ENCODE measurements around the gene SEMA4D.

- TF ChIP-seq USF1 (IDR thresholded peaks at IDR 0.05) (no peak), RAD21 (IDR thresholded peaks at IDR 0.05; ENCODE audit: low read depth) (no peak), EP300 (IDR thresholded peaks at IDR 0.05; ENCODE audit: borderline replicate concordance) (no peak), YY1 (IDR thresholded peaks at IDR 0.05; ENCODE audit: low read depth) (no peak), CREB1 (IDR thresholded peaks at IDR 0.05; ENCODE audit: low read depth) (no peak), EGR1 (IDR thresholded peaks at IDR 0.05) (no peak), TCF12 (IDR thresholded peaks at IDR 0.05; ENCODE audit: low read depth) (no peak), TAF1 (IDR thresholded peaks at IDR 0.05; ENCODE audit: low read depth) (no peak), CEBPB (IDR thresholded peaks at IDR 0.05) (no peak), FOXM1 (IDR thresholded peaks at IDR 0.05; ENCODE audit: borderline replicate concordance, low read depth) (no peak), NFIC (IDR thresholded peaks at IDR 0.05) (no peak), TEAD4 (IDR thresholded peaks at IDR 0.05) (no peak)
- TF ChIP-seq, protein P1, sequence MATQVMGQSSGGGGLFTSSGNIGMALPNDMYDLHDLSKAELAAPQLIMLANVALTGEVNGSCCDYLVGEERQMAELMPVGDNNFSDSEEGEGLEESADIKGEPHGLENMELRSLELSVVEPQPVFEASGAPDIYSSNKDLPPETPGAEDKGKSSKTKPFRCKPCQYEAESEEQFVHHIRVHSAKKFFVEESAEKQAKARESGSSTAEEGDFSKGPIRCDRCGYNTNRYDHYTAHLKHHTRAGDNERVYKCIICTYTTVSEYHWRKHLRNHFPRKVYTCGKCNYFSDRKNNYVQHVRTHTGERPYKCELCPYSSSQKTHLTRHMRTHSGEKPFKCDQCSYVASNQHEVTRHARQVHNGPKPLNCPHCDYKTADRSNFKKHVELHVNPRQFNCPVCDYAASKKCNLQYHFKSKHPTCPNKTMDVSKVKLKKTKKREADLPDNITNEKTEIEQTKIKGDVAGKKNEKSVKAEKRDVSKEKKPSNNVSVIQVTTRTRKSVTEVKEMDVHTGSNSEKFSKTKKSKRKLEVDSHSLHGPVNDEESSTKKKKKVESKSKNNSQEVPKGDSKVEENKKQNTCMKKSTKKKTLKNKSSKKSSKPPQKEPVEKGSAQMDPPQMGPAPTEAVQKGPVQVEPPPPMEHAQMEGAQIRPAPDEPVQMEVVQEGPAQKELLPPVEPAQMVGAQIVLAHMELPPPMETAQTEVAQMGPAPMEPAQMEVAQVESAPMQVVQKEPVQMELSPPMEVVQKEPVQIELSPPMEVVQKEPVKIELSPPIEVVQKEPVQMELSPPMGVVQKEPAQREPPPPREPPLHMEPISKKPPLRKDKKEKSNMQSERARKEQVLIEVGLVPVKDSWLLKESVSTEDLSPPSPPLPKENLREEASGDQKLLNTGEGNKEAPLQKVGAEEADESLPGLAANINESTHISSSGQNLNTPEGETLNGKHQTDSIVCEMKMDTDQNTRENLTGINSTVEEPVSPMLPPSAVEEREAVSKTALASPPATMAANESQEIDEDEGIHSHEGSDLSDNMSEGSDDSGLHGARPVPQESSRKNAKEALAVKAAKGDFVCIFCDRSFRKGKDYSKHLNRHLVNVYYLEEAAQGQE (IDR thresholded peaks at IDR 0.05; ENCODE audit: low read depth): no peak
These were observed 135.9 kb downstream of the SEMA4D start for GRCh38 chr9:89361816-89362646.

Measured in Ishikawa (cell line).